GM12878 (cell line): ENCODE results near the gene CCDC141. TPM values are rescaled to one million over a fixed set of nuclear protein-coding genes. Genes with fewer than 3 reads are reported as not detected.

Experiments used
- BCLAF1 ChIP-seq: fragments of 450-650 bp; IDR thresholded peaks from 2 replicates; pipeline ENCODE4 v1.6.1; 2017; ENCODE audit warnings: antibody characterized with exemption, mild to moderate bottlenecking, moderate library complexity
- CEBPB ChIP-seq, 2 experiments: fragments of 150-350 bp in 1 of 2; IDR thresholded peaks; 2 replicates each; pipeline ENCODE4 v1.6.1; 2012 to 2014; ENCODE audit warnings: low read depth in 2 of 2, low read length in 2 of 2, borderline replicate concordance in 1 of 2, inconsistent platforms in 1 of 2
- CREM ChIP-seq: IDR thresholded peaks from 2 replicates; pipeline ENCODE4 v1.6.1; 2014; ENCODE audit warnings: antibody characterized with exemption, low read depth
- ETV6 ChIP-seq, 2 experiments: fragments of 450-650 bp in 1 of 2; IDR thresholded peaks in 1 of 2; conservative IDR thresholded peaks in 1 of 2; 2 replicates each; pipeline ENCODE4 v1.6.1; 2014; ENCODE audit warnings: antibody characterized with exemption in 1 of 2, borderline replicate concordance in 1 of 2, low read depth in 1 of 2, mild to moderate bottlenecking in 1 of 2, moderate library complexity in 1 of 2
- FOXK2 ChIP-seq: fragments of 450-650 bp; IDR thresholded peaks from 2 replicates; pipeline ENCODE4 v1.6.1; 2017; ENCODE audit warnings: mild to moderate bottlenecking, moderate library complexity
- FOXM1 ChIP-seq: IDR thresholded peaks from 2 replicates; pipeline ENCODE4 v1.6.1; 2012; ENCODE audit warnings: low read depth, mild to moderate bottlenecking, inconsistent platforms, low read length, moderate library complexity
- GABPA ChIP-seq: IDR thresholded peaks from 2 replicates; pipeline ENCODE4 v1.6.1; 2014; ENCODE audit warnings: antibody characterized with exemption, low read depth, mild to moderate bottlenecking, inconsistent platforms
- HCFC1 ChIP-seq: fragments of 150-350 bp; IDR thresholded peaks from 2 replicates; pipeline ENCODE4 v1.6.1; 2014; ENCODE audit warnings: low read length
- HDAC2 ChIP-seq: fragments of 200-600 bp; sonication (generic); IDR thresholded peaks from 2 replicates; pipeline ENCODE4 v1.6.1; 2017
- KAT2A ChIP-seq: conservative IDR thresholded peaks from 2 replicates; pipeline ENCODE4 v1.6.1; 2011; ENCODE audit warnings: low read depth, low read length; ENCODE audit not compliant: control insufficient read depth
- KDM1A ChIP-seq: fragments of 200-600 bp; sonication (generic); IDR thresholded peaks from 2 replicates; pipeline ENCODE4 v1.6.1; 2016; ENCODE audit warnings: borderline replicate concordance
- KLF5 ChIP-seq: fragments of 450-650 bp; IDR thresholded peaks from 2 replicates; pipeline ENCODE4 v1.6.1; 2014; ENCODE audit warnings: mild to moderate bottlenecking; ENCODE audit not compliant: partially characterized antibody
- LARP7 ChIP-seq: fragments of 450-650 bp; IDR thresholded peaks from 2 replicates; pipeline ENCODE4 v1.6.1; 2017; ENCODE audit warnings: mild to moderate bottlenecking
- MXI1 ChIP-seq: fragments of 150-350 bp; IDR thresholded peaks from 2 replicates; pipeline ENCODE4 v1.6.1; 2011; ENCODE audit warnings: low read depth, mild to moderate bottlenecking, inconsistent platforms, low read length, improper control_type of control experiment
- RUNX3 ChIP-seq: IDR thresholded peaks from 2 replicates; pipeline ENCODE4 v1.6.1; 2012; ENCODE audit warnings: low read length, inconsistent platforms
- WRNIP1 ChIP-seq: IDR thresholded peaks from 2 replicates; pipeline ENCODE4 v1.6.1; 2011; ENCODE audit warnings: low read depth, low read length, improper control_type of control experiment, borderline replicate concordance
- ZNF207 ChIP-seq: fragments of 450-650 bp; IDR thresholded peaks from 2 replicates; pipeline ENCODE4 v1.6.1; 2014; ENCODE audit warnings: antibody characterized with exemption, mild to moderate bottlenecking, borderline replicate concordance
- ZNF622 ChIP-seq: fragments of 450-650 bp; IDR thresholded peaks from 2 replicates; pipeline ENCODE4 v1.6.1; 2017; ENCODE audit warnings: mild to moderate bottlenecking, inconsistent platforms
- polyA plus RNA-seq, 11 experiments: library from polyadenylated mRNA; depleted of rRNA in 4 of 11; unstranded in 6 of 11; stranded (reverse) in 5 of 11; fragments of >200 nt; fragmentation: Nextera tagmentation in 4 of 11; fragmentation: Illumina TruSeq in 1 of 11; extraction: Ambion mirVana in 4 of 11; extraction: Trizol in 1 of 11; gene quantifications; 1 replicate in 1 of 11; 2 replicates in 10 of 11; pipeline versions ENCODE4 v1.2.1 to v1.2.3, GENCODE V29; 2011 to 2016; ENCODE audit warnings: inconsistent platforms in 2 of 11, missing spikeins in 2 of 11, low read depth in 1 of 11
- total RNA-seq, 4 experiments: library from RNA; depleted of rRNA in 3 of 4; stranded (reverse); fragments of >200 nt in 3 of 4; fragmentation: Illumina TruSeq in 1 of 4; extraction: Trizol in 1 of 4; gene quantifications; 2 replicates each; pipeline versions ENCODE4 v1.2.1 to v1.2.3, GENCODE V29; 2013 to 2021
- TF ChIP-seq, protein P1 (sequence below): IDR thresholded peaks from 2 replicates; pipeline ENCODE4 v1.6.1; 2012; ENCODE audit warnings: low read depth, low read length, improper control_type of control experiment
- TF ChIP-seq, protein P2 (sequence below): fragments of 450-650 bp; IDR thresholded peaks from 2 replicates; pipeline ENCODE4 v1.6.1; 2017; ENCODE audit warnings: mild to moderate bottlenecking
- TF ChIP-seq, protein P3 (sequence below): fragments of 450-650 bp; IDR thresholded peaks from 2 replicates; pipeline ENCODE4 v1.6.1; 2017; ENCODE audit warnings: mild to moderate bottlenecking, moderate library complexity

The CCDC141 gene
- total and polyA plus RNA-seq, 10 of the 15 experiments (the other 5 are each of a cell fraction or from before 2014, with no cell fraction given): 0.84 to 12.5 (median 3.6) TPM

- TF ChIP-seq HCFC1: no peak
- no peak for TF ChIP-seq ZNF207
- TF ChIP-seq, protein P1, sequence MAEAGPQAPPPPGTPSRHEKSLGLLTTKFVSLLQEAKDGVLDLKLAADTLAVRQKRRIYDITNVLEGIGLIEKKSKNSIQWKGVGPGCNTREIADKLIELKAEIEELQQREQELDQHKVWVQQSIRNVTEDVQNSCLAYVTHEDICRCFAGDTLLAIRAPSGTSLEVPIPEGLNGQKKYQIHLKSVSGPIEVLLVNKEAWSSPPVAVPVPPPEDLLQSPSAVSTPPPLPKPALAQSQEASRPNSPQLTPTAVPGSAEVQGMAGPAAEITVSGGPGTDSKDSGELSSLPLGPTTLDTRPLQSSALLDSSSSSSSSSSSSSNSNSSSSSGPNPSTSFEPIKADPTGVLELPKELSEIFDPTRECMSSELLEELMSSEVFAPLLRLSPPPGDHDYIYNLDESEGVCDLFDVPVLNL: no peak
- TF ChIP-seq GABPA: 0 out of 2 replicates have a peak, but pooled peaks have one; percentile 28
- TF ChIP-seq ETV6 (conservative IDR thresholded peaks at IDR 0.05 in 1 of 2, IDR thresholded peaks at IDR 0.05 in 1 of 2; ENCODE audit: borderline replicate concordance in 1 of 2, low read depth in 1 of 2): peak in 1 of 2 experiments; percentile 70; a peak in 2 of 4 replicates
- no peak for TF ChIP-seq WRNIP1
- TF ChIP-seq KLF5: no peak
- no peak for TF ChIP-seq KDM1A
- TF ChIP-seq HDAC2: no peak
- no peak; the same call in 1 of the 2 replicates for TF ChIP-seq LARP7
- TF ChIP-seq BCLAF1: no peak
- TF ChIP-seq, protein P2, sequence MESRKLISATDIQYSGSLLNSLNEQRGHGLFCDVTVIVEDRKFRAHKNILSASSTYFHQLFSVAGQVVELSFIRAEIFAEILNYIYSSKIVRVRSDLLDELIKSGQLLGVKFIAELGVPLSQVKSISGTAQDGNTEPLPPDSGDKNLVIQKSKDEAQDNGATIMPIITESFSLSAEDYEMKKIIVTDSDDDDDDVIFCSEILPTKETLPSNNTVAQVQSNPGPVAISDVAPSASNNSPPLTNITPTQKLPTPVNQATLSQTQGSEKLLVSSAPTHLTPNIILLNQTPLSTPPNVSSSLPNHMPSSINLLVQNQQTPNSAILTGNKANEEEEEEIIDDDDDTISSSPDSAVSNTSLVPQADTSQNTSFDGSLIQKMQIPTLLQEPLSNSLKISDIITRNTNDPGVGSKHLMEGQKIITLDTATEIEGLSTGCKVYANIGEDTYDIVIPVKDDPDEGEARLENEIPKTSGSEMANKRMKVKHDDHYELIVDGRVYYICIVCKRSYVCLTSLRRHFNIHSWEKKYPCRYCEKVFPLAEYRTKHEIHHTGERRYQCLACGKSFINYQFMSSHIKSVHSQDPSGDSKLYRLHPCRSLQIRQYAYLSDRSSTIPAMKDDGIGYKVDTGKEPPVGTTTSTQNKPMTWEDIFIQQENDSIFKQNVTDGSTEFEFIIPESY: no peak
- peak; percentile 94 for TF ChIP-seq RUNX3
- peak; percentile 78; the same call in 1 of the 2 replicates for TF ChIP-seq FOXM1
- 0 out of 2 replicates have a peak, but pooled peaks have one; percentile 8 for TF ChIP-seq CREM
- TF ChIP-seq MXI1: no peak
- 0 out of 4 replicates have a peak, but pooled peaks of 1 of the 2 experiments have one; percentile 42 for TF ChIP-seq CEBPB (IDR thresholded peaks at IDR 0.05; ENCODE audit: borderline replicate concordance in 1 of 2, low read depth in 2 of 2, low read length in 2 of 2)
- TF ChIP-seq ZNF622: no peak
- no peak for TF ChIP-seq FOXK2
- TF ChIP-seq, protein P3, sequence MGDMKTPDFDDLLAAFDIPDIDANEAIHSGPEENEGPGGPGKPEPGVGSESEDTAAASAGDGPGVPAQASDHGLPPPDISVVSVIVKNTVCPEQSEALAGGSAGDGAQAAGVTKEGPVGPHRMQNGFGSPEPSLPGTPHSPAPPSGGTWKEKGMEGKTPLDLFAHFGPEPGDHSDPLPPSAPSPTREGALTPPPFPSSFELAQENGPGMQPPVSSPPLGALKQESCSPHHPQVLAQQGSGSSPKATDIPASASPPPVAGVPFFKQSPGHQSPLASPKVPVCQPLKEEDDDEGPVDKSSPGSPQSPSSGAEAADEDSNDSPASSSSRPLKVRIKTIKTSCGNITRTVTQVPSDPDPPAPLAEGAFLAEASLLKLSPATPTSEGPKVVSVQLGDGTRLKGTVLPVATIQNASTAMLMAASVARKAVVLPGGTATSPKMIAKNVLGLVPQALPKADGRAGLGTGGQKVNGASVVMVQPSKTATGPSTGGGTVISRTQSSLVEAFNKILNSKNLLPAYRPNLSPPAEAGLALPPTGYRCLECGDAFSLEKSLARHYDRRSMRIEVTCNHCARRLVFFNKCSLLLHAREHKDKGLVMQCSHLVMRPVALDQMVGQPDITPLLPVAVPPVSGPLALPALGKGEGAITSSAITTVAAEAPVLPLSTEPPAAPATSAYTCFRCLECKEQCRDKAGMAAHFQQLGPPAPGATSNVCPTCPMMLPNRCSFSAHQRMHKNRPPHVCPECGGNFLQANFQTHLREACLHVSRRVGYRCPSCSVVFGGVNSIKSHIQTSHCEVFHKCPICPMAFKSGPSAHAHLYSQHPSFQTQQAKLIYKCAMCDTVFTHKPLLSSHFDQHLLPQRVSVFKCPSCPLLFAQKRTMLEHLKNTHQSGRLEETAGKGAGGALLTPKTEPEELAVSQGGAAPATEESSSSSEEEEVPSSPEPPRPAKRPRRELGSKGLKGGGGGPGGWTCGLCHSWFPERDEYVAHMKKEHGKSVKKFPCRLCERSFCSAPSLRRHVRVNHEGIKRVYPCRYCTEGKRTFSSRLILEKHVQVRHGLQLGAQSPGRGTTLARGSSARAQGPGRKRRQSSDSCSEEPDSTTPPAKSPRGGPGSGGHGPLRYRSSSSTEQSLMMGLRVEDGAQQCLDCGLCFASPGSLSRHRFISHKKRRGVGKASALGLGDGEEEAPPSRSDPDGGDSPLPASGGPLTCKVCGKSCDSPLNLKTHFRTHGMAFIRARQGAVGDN: no peak; the same call in 1 of the 2 replicates
- TF ChIP-seq KAT2A: no peak
These were observed 18.1 kb downstream of the CCDC141 start (continued) for GRCh38 chr2:179031731-179032408.
